ENCODE measurements around the gene LRRC63.
A peak's percentile ranks its signal among the peaks of the same experiment; 100 is the strongest.
"Not testable (repeated sequence)": the region's sequence is repeated elsewhere in the genome, so short reads cannot be mapped to it uniquely, and the experiment has no call there.

LRRC63 gene

DNA sequence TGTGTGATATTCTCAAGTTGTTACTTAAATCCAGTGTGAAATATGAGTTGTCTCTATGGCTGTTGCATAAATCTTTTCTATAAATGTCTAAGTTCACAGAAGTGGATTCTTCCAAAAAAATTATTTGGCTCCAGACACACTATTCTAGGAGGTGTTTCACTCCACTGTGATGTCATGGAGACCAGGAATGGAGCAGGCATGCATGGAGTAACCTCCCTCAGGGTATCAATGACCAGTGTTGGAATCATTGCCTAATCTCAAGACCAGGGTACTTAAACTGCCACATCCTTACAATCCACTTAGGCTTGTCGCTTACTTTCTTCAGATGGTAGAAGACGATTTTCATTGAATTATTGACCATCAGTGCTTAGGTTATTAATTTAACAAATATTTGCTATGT lies 55.4 kb downstream of the LRRC63 start:
- DNase-seq, result no peak

DNA sequence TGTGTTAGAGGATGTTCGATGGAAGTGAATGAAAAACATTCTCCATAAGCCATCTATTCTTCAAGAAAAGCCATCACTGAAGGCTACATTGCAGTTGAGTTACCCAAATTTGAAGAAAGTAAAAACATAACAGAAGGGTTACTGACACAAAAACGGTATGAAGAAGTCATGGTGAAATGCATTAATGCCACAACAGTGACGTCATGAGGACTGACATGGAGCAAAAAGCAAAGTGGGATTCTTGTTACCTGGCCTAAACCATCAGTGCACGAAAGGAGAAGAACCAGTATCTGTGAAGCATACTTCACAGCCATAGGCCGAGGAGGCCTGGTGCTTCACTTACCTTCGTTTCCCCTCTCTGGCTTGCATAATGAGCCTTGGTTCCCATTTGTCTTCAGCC lies 58.7 kb downstream of the LRRC63 start:
- no peak for DNase-seq

DNA sequence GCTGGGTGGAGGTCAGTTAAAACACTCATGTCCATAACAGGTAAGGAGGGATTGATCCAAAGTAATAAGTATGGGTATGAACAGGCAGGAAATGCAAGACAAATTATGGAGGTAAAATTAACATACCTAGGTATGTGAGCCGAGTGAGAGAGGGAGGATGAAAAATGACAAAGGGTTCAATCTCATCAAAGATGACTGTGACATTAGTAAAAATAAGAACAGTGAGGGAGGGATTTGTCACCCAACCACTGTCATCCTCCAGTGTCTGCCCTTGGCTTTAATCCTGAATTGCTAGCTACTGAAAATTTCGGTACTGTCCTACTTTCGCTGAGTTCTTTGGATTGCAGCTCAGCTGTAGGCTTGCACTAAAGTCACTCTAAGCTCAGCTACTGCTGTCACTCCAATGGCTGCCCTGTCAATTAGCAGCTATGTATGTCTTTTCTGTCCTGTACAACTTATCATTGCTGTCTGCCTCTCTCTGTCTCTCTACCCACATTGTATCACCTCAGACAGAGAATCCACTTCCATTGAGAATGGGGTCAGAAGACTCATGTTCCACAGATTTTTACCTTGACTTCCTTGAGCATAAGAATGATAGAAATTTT lies 62.5 kb downstream of the LRRC63 start:
- DNase-seq, result no peak

DNA sequence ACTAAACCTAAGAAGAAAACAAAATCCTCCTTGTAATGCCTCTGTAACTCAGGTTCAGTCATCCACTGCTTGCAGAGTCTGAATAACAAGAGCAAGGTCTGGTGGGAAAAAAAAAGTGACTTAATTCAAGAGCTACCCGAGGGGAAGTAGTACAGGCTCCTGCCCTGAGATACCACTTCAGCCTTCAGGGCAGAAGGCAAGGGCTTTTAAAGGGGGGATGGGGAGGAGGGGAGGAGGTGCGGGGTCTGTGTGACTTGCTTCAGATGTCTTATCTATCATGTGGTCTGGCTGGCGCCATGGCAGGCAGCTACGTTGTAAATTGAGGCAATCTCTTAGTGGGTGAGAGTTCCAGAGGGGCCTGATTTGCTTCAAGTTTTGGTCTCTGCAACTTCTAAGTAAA lies 66.7 kb downstream of the LRRC63 start:
- no peak for DNase-seq

DNA sequence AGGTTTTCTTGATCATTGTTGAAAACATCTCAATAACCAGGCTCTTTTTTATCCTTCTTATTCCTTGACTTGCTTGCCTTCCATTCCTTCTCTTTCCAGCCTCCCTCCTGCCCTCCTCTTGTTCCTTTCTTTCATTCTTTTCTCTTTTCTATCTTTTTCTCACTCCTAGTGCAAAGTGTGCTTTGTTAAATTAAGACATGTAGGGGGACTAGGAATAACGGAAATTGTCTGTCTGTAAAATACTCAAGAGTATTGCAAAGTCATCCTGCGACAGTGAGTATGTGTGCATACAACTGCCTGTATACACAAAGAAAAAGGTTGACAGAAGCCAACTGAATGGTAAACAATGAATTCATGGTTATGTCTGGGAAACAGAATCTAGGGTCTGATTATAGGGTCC lies 70.1 kb downstream of the LRRC63 start:
- no peak for DNase-seq

DNA sequence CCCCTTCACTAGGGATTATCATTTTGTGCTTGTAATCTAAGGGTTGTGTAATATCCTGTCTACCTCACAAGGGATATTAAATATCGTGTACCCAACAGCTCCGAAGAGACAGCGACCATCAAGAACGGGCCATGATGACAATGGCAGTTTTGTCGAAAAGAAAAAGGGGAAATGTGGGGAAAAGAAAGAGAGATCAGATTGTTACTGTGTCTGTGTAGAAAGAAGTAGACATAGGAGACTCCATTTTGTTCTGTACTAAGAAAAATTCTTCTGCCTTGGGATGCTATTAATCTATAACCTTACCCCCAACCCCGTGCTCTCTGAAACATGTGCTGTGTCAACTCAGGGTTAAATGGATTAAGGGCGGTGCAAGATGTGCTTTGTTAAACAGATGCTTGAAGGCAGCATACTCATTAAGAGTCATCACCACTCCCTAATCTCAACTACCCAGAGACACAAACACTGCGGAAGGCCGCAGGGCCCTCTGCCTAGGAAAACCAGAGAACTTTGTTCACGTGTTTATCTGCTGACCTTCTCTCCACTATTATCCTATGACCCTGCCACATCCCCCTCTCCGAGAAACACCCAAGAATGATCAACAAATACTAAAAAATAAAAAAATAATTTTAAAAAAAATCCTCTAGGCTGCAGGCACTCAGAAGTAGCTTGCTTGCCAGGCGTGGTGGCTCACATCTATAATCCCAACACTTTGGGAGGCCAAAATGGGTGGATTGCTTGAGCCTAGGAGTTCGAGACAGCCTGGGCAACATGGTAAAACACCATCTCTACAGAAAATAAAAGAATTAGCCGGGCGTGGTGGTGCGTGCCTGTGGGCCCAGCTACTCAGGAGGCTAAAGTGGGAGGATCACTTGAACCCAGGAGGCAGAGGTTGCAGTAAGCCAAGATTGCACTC lies 72.4 kb downstream of the LRRC63 start:
- DNase-seq, result not testable (repeated sequence)

DNA sequence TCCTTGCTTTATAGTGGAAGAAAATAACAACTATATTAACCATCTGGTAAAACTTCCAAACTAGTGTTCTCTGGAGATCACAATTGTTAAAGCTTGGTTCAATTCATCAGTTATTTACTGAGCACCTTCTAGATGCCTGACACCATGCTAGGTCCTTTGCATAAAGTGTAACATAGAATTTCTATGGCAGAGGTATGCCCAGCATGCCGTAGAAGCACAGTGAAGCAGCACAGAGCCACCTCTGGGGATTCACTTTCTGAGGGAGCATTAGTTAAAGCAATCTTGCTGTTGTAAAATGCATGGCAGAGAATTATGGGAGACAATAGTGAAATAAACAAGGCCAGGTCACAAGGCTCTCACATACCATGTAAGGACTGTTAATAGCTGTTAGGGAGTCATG lies 75.2 kb downstream of the LRRC63 start:
- no peak for DNase-seq

DNA sequence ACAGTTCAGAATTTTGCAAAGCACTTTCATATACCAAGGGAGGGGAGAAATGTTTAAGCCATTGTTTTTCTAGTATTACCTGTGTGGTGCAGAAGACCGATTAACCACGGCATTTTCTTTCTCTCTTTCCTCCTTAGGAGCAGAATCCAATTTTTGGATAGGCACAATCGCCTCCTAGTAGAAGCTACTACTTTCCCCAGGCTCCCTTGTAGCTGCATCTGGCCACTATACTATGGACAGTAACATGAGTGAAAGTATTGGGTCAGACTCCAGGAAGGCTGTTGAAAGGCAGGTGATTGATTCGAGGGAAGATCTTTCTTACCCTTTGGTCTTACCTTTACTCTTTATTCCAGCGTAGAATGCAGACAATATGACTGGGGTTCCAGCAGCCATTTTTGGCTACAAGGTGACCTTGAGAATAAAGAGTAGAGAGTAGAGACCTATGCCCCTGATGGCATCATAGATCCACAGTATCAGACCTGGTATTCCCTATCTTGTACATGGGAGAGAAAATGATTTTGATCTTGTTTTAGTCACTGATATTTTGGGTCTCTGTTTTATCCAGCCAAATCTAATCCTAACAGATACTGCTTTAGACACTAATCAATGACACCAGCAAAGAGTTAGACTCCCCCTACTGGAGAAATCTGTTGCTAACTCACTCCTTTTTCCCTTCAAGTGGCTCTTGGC lies 77.0 kb downstream of the LRRC63 start:
- peak; percentile 0 for DNase-seq

DNA sequence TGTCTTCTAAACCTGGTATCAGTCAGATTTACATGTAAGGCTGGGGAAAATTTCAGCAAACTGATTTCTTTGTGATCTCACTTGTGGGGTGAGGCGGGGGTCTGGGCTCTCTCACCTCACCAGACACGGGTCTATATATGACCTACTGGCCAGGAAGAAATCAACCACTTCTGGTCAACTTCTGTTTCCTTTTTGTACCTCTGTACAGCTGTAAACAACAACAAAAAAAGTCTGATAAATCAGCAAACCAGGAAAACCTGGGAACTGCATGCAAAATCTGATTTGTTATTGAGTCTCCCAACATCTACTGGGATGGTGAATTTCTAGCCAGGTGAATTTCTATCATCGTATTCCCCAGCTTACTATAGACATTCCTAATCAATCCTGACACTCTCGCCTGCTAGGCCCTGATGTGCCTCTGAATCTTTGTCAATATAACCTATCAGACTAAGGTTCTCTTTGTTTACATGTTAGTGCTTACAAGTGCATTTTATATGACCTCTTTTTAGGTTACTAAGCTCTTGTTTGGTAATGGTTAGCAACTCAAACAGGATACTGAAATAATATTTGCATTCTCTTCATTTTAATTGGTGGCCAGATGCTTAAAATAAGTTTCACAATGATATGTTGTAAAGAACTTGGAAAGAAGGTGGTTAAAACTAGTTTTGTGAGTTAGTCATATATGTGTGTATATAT lies 77.7 kb downstream of the LRRC63 start:
- DNase-seq, result no peak

DNA sequence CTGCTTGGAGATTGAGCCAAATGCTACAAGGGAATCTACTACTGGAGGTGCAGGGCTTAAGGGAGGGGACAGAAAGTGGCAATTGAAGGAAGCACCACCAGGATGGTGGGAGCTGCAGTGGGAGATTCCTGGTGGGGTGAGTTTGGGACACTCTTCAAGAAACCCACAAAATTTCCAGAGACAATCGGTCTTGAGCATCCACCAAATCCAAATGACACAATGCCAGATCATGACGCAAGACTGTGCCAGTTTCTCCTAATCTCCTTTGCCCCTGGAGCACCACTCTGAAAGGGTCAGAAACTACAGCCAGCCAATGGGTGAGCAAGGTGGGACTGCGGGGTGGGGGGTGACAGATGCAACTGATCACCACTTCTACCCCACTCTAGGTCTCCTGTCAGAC lies 78.7 kb downstream of the LRRC63 start:
- DNase-seq, result no peak

DNA sequence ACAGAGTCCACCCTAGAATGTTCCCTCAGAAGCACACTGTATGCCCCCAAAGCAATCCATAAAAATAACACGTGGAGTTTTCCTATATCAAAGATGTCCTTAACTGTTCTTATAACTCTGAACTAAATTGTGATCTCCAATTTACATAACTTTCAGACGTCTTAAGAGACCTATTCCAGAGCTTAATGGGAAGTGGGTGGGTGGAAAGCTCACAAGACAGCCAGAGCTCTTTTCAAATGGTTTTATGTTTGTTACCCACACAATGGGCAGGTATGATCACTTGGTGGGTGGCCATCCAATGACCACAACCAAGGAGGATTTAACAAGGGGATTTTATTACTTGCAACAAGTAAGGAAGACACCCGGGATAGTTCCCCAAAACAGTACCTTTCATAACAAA lies 81.7 kb downstream of the LRRC63 start:
- no peak for DNase-seq

DNA sequence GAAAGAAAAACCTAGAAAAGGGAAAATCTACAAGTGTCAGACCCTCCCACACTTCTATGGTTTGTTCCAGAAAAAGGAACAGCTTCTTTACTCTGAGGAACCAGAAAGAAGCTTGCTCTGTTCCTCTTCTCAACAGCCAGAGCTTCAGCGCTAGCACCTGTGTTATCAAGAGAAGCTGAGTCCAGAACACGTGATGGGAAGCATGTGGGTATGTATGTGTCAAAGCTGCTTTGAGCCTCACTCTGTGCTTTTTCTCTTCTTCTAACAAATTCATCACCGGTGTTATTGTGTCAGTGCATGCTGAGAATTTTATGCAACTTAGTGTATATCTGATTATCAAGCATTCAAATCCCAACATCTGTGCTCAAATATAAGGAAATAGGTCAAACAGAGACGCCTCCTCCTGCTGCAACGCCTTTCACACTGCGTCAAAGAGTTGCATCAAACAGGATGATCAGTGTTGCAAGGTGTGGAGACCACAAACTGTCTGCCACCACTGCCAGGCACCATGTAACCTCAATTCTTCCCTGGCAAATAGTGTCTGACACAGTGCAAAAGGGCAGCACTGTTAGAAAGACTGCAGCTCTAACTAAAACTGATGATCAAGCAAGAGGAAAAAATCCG lies 83.9 kb downstream of the LRRC63 start:
- no peak for DNase-seq

DNA sequence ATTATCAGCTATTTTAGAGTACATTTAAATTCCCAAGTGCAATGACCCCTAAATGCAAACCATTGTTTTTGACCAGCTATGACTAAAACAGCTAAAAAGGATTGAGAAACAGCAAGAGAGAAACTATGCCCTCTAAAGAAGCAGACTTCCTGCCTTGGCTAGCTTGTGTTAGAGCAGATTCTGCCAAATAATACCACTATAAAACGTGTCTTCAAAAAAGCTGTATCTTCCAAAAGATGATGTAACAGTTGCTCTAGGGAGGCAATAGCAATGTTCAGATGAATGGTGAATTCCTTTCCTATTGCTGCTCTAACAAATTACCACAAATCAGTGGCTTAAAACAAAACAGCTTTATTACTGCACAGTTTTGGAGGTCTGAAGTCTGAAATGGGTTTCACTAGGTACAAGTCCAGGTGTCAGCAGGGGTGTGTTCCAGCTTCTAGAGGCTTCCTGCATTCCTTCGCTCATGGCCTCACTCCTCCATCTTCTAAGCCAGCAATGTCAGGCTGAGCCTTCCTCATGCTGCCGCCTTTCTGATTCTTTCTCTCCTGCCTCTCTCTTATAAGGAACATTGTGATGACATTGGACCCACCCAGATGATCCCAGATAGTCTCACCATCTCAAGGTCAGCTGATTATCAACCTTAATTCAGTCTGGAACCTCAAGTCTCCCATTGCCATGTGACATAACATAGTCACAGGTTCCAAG lies 84.5 kb downstream of the LRRC63 start:
- DNase-seq, result no peak

DNA sequence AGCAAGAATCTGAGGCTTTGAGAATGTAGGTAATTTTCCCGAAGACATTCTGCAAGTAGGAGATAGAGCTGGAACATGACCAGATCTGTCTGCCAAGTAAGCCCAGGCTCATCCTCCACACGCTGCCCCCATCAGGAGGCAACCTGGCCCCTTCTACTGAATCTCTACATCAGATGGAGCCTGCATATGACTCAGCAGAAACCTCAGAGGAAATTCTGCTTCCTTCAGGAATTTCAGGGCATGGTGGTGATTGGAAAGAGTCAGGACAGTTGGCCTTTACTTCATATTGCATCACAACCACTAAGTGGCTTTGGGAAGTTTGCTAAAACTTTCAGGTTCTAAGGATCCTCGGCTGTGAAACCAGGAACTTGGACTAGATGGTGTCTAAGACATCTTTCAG lies 85.2 kb downstream of the LRRC63 start:
- no peak for DNase-seq

DNA sequence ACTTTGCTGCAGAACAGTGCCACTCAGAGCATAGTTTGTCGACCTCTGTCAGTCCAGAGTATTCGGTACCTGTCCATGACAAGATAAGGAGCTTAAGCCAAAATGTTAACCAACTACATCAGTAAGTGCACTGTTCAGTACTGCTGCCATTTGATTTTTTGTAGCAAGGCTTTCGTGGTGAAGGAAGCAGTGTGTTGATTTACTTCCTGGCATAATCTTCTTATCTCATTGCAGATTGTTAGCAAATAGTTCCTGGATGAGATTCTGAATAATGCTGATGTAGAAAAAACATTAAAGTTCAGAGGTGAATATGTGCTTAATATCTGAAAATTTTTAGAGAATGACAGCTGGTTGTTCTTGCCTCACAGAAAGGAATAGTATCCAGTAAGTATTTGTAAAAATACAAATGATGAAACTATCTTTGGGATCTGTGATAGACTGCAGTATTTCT lies 85.7 kb downstream of the LRRC63 start:
- no peak for DNase-seq

DNA sequence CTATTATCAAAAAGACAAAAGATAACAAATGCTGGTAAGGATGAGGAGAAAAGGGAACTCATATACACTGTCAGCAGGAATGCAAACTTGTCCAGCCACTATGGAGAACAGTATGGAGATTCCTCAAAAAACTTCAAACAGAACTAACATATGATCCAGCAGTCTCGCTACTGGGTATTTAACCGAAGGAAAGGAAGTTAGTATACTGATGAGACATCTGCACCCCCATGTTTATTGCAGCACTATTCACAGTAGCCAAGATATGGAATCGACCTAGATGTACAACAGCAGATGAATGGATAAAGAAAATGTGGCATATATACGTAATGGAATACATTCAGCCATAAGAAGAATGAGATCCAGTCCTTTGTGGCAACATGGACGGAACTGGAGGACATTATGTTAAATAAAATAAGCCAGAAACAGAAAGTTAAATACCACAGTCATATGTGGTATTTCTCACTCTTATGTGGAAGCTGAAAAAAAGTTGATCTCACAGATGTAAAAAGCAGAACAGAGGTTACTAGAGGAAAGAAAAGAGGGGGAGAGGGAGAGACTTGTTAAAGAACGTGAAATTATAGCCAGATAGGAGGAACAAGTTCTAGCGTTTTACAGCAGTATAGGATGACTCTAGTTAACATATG lies 92.1 kb downstream of the LRRC63 start:
- DNase-seq, result no peak

DNA sequence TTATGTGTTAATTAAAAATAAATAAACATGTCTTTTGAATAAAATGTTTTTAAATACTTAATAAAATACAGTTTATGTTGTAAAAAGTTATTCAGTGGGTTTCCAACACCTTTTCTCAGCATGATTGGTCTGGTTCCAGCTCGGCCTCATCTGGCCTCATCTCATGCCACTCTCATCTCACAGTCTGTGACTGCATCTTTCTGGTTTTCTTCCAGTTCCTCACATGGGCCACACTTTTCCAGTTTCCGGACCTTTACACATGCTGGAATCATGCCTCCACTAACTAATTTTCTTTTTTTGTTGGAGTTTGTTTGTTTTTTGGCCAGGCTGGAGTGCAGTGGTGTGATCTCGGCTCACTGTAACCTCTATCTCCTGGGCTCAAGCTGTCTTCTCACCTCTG lies 92.8 kb downstream of the LRRC63 start:
- DNase-seq, result no peak

DNA sequence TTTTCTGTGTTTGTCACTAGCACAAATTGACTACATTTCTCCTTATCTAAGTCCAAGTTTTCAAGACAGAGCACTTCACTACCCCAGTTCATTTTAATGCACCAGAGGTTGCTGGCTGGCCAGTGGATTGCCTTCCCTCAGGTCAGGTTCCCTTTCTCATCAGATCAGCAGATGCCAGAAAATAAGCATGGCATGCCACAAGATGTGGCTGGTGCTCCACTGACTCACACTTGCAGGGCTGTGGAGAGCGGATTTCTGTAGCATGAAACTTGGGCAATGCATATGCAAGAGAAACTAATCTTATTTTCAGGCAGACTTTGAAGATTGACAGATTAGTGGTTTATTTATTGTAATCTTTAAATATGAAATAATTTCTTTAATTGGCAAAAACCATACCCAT lies 95.8 kb downstream of the LRRC63 start:
- DNase-seq, result no peak

DNA sequence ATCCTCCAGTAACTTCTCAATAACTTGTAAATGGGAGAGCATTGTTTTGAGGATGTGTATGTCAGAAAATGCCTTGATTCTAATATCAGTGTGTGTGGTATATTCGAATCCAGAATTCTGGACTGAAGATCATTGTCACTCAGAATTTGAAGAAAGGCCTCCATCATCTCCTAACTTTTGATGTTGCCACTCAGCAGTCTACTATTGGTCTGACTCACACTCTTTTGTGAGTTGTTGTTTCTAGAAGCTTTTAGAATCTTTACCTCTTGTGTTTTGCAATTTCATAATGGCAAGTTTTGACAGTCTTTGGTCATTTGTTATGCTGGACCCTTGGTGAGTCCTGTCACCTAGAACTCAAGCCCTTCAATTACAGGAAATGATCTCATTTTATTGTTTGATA lies 98.3 kb downstream of the LRRC63 start:
- no peak for DNase-seq

DNA sequence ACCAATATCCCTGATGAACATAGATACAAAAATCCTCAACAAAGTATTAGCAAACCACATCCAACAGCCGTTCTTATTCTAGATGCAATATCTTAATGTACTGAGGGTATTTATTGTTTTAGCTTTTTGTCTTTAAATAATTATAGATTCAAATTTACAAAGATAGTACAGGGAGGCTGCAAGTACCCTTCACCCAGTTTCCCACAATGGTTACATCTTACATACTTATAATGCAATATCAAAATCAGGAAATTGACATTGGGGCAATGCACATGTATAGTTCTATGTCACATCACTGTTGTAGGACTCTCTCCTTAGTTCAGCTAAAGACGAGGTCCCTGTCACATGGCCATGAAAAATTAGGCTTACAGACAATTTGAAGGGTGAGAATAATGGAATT lies 99.5 kb downstream of the LRRC63 start:
- no peak for DNase-seq

DNA sequence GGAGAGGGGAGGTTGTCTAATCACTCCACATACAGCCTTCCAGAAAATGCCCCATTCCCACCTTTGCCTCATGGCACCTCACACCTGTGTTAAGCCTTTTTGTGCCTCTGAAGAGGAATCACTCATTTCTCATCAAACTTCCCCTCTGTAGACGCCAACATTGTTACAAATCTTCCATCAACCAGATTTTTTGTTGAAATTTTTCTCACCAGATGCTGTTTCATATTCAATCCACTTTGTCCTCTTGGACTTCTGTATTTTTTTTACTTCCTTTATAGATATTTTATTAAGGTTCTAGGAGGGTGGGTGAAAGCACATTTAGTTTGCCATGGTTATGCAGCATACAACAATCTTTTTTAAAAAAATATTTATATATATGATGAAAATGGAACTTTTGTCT lies 101.3 kb downstream of the LRRC63 start:
- no peak for DNase-seq
